Stimulated activated CD8-positive, alpha-beta memory T cell treated with anti-CD3 and anti-CD28 coated beads, Interleukin-15, amount 100 ng/mL, for 4 hours (primary cell): ENCODE results near the gene ANKRD45.
"Not testable (repeated sequence)": the region's sequence is repeated elsewhere in the genome, so short reads cannot be mapped to it uniquely, and the experiment has no call there.

Experiments
- DNase-seq, 2 donors: peaks; one replicate each; pipeline ENCODE4 v3.0.0-alpha.2; 2020; ENCODE audit warnings: low read depth in 2 of 2

The ANKRD45 gene

GRCh38 chr1:173642450-173643139 is 27.1 kb downstream of the ANKRD45 start:
- not testable (repeated sequence) for DNase-seq

- DNase-seq = no peak
Observed at GRCh38 chr1:173639102-173639501, 30.5 kb downstream of the ANKRD45 start.

- DNase-seq = no peak
Observed at GRCh38 chr1:173638043-173639021, 31.3 kb downstream of the ANKRD45 start.

GRCh38 chr1:173637236-173638042 is 32.2 kb downstream of the ANKRD45 start:
- DNase-seq = not testable (repeated sequence)

- DNase-seq = no peak
Observed at GRCh38 chr1:173635116-173635515, 34.5 kb downstream of the ANKRD45 start, which contains the start of gene TEX50. TEX50 (plus strand) TSS chr1:173635338; CDS start chr1:173635522, 184 bp downstream.

GRCh38 chr1:173628888-173629287 is 40.8 kb downstream of the ANKRD45 start:
- no peak for DNase-seq

GRCh38 chr1:173627269-173627668 is 42.4 kb downstream of the ANKRD45 start:
- no peak for DNase-seq

GRCh38 chr1:173616859-173617258 is 52.8 kb downstream of the ANKRD45 start:
- DNase-seq = no peak

GRCh38 chr1:173613086-173613485 is 56.6 kb downstream of the ANKRD45 start:
- not testable (repeated sequence) for DNase-seq

- no peak for DNase-seq
Observed at GRCh38 chr1:173608503-173609216, 61.0 kb downstream of the ANKRD45 start.

- no peak for DNase-seq
Observed at GRCh38 chr1:173603056-173603591, 66.5 kb downstream of the ANKRD45 start, which contains the start of gene SLC9C2. SLC9C2 (minus strand) TSS chr1:173603072; CDS start chr1:173601776, 1,296 bp downstream.

- no peak for DNase-seq
Observed at GRCh38 chr1:173601588-173601987, 68.1 kb downstream of the ANKRD45 start.

GRCh38 chr1:173596097-173596825 is 73.4 kb downstream of the ANKRD45 start:
- no peak for DNase-seq

GRCh38 chr1:173591138-173591537 is 78.5 kb downstream of the ANKRD45 start:
- DNase-seq = not testable (repeated sequence)

- DNase-seq = no peak
Observed at GRCh38 chr1:173590557-173590956, 79.1 kb downstream of the ANKRD45 start.

GRCh38 chr1:173581383-173582079 is 88.1 kb downstream of the ANKRD45 start:
- no peak for DNase-seq

GRCh38 chr1:173580658-173581057 is 89.0 kb downstream of the ANKRD45 start:
- DNase-seq = no peak

- DNase-seq = no peak
Observed at GRCh38 chr1:173580071-173580470, 89.6 kb downstream of the ANKRD45 start.

GRCh38 chr1:173573596-173573995 is 96.1 kb downstream of the ANKRD45 start:
- DNase-seq = no peak
